DMS79 treated with DMSO at 0.1 percent for 48 hours (cell line): ENCODE results near the gene KMT5C.

Experiments
- DNase-seq: peaks from one replicate; lab custom pipeline; 2025; lab: John Stamatoyannopoulos, UW

The KMT5C gene

DNA sequence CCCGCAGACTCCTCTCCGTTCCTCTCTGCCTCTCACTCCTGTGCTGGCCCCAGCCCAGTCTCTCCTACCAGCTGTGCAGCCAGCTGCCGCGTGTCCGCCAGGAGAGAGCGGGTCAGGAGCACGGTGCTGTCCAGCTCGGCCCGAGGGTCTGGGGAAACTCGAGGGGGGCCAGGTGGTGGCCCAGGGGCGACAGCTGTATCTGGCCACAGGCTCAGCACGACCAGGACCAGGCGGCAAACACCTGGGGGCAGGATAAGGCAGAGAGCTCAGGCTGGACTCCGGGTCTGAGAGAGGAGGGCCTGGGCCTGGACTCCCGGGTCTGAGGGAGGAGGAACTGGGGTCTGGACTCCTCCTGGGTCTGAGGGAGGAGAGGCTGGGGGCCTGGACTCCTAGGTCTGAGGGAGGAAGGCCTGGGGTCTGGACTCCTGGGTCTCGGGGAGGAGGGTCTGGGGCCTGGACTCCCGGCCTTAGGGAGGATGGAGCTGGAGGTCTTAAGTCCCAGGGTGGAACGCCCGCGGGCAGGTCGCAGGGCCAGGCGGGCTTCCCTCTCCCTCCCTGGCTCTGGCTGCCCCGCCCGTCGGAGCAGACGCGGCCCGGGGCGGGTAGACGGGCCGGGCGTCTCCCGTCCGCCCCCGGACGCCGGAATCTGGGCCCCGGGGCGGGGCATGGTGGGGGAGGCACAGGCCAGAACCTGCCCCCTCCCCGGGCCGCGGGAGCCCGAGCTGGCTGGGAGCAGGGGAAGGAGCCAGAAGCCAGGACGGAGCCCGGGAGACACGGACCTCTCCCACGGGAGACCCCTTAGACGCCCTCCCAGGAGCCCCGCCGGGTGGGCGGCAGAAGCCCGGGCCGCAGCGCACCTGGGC lies 29.3 kb downstream of the KMT5C start:
- no peak for DNase-seq

DNA sequence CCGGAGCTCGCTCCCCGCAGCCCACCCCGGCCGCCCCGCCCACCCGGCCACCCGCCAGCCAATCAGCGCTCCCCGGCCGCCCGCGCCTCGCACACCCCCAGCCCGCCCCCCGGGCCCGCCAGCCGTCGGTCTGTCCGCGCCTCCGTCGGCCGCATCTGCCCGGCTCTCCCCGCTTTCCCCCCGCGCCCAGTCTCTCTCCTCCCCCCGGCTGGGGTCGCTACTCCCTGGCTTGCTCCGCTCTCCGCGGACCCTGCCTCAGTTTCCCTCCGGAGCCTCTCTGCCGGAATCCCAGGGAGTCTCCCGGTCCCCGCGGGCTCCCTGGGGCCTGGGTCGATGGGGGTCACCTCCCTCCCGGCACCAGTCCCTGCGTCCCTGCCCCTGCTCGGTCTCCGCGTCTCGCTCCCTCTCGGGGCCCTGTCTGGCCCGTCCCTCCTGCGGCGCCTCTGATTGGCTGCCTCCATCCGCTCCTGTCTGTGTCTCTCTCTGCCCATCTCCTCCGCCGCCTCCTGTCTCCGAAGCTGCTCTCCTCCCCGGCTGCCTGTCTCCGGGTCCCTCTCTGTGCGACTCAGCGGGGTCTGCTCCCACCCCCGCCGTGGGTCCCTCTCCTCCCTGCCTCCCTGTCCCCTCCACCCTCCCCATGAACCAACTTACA lies 30.1 kb downstream of the KMT5C start:
- peak; percentile 25 for DNase-seq

DNA sequence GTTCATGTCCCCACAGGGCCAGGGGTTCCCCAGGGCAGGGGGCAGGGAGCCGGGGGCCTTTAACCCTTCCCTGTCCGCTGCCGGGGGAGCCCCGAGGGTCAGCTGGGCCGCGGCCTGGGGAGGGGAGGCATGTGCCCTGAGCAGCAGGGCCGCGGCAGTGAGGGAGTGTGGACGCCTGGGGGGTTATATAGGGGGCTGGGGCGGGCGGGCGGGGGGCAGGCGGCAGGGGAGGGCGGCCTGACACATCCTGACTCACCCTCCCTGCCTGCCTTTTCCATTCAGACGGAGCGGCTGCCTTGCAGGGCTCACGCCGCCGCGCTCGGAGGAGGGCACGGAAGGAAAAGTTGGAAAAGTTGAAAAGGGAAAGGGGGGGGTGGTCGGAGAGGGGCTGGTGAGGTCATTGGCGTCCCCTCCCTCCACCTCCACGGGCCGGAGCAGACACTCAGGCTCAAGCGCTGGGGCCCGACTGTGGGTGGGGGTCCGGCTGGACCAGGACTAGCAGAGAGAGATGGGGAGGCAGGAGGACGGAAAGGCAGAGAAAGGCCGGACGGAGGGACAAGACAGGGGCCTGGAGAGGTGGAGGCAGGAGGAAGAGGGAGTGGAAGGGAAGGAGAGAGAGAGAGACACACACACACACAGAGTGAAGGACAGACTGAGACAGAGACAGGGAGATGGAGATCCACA lies 30.8 kb downstream of the KMT5C start, which contains the start of gene IL11:
Gene IL11 (minus strand): TSS at position 159 of the 684 bp plus-strand sequence. CDS start 153 bp downstream, at position 6.
- DNase-seq, result no peak

DNA sequence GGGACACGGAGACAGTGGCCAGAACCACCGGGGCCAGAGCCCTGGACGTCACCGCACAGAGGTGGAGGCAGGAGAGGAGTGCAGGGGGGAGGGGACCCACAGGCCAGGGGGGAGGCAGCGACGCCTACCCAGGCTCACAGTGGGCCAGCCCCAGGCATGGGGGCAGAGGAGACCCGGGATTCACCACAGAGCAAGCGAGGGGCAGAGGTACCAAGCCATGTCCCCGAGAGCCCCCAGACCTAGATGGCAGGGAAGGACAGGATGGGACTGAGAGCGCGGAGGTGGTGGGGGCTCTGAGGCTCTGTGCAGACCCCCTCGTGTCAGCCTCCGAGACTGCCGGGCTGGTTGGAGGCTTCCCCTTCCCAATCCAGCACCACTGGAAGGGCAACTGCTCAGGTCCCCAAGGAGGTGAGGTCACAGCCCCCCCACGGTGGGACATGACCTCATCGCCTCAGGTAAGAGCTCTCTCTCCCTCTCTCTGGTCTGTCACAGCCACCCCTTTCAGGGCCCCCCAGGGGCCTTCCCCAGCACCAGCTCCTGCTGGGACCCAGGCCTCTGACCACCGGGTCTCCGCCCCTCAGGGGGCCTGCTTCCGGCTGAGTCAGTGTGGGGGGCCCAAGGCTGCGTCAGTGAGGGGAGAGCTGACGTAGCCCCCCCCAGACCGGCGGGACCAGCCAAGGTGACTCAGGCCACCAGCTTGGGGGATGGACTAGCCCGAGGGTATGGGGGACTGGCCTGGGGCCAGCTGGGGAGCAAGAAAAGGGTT lies 32.8 kb downstream of the KMT5C start:
- DNase-seq, result no peak

DNA sequence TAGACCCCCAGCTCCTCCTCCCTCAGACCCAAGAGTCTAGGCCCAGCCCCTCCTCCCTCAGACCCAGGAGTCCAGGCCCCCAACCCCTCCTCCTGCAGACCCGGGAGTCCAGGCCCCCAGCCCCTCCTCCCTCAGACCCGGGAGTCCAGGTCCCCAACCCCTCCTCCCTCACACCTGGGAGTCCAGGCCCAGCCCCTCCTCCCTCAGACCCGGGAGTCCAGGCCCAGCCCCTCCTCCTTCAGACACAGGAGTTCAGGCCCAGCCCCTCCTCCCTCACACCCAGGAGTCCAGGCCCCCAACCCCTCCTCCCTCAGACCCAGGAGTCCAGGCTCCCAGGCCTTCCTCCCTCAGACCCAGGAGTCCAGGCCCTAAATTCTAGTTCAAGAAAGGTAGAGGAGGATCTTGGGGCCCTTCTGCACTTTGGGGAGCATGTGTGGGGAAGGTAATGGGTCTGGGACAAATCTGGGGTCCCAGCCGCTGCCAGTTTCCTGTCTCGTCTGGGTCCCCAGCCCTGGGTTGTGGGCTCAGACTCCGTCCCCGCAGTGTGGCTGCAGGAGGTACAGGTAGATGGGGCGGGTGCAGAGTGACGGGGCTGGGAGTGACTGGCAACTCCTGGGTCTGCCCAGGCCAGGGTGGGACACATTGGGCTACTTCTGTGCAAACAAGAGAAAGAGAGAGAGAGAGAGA lies 33.8 kb downstream of the KMT5C start:
- DNase-seq, result no peak

DNA sequence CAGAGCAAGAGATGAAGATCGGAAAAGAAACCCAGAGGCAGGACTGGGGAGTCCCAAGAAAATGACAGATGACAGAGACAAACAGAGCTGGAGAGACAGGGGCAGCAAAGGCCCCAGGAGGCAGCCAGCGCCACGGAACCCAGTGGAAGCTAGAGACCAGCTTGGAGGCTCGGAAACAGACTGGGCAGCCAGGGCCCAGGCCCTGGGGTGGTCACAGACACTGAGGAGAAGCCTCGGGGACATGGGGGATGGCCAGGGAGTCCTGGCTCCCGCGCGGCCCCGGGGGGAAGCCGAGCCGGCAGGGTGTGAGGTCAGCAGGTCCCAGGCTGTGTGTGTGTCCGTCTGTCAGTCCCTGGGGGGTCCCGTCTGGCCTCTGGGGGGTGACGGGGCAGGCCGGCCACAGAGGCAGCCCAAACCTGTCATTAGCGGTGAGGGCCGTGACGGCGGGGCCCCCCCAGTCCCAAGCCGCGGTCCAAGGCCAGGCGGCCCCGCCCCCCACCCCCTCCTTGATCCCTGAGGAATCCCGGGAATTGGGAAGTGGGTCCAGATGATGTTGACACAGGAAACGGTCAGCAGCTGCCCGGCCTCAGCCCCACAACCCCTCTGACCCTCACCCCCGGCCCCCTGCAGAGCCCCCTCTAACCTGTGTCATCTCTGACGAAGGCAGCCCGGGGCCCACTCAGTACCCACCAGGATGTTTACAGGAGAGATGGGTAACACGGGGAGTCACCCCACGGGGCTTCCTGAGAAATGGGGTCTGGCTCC lies 34.5 kb downstream of the KMT5C start:
- DNase-seq, result no peak

DNA sequence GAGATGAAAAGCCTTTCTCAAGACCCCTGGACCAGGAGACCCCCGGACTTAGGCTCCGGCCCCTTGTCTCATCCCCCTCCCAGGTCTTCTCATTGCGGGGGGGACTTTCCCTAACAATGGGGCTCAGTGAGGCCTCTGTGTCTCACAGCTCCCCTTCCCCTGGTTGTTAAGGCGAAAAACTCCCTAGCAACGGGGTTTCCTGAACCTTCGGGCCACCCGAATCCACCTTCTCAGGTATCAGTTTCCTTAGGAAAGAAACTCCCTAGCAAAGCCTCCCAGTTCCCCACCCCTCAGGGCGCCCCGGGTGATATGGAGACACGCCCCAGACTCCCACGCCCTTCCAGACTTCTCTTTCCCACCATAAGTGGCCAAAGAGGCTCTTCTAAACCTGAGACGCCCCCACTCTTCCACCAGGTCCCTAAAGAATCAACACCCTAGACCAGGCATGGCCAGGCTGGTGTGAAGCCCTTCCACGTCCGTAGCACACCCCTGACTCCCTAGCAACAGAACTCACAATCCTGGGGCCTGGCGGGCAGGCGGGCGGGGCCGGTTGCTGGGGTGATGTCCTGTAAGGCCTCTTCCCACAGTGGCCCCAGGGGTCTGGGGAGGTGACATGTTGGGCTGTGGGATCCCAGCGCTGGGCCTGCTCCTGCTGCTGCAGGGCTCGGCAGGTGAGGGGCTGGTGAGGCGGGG lies 36.7 kb downstream of the KMT5C start, which contains the start of gene TMEM190:
Gene TMEM190 (plus strand): TSS at position 586 of the 693 bp plus-strand sequence. CDS start 28 bp downstream, at position 614.
- DNase-seq, result peak; percentile 2

DNA sequence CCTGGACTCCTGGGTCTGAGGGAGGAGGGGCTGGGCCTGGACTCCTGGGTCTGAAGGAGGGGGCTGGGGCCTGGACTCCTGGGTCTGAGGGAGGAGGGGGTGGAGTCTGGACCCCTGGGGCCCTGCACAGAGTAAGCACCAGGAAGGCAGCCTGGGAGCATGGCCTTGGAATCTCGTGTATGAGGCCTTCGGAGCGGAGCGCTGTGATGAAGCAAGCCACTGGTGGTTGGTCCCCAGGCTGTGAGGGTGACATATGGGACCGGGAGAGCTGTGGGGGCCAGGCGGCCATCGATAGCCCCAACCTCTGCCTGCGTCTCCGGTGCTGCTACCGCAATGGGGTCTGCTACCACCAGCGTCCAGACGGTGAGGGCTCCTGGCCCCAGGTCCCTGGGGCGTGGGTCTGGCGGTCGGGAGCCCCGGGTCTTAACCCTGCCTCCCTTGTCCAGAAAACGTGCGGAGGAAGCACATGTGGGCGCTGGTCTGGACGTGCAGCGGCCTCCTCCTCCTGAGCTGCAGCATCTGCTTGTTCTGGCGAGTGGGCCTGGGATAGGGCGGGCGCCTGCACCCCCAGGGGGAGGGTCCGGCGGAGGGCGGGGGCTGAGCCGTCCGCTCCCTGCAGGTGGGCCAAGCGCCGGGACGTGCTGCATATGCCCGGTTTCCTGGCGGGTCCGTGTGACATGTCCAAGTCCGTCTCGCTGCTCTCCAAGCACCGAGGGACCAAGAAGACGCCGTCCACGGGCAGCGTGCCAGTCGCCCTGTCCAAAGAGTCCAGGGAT lies 37.9 kb downstream of the KMT5C start:
- DNase-seq, result no peak

DNA sequence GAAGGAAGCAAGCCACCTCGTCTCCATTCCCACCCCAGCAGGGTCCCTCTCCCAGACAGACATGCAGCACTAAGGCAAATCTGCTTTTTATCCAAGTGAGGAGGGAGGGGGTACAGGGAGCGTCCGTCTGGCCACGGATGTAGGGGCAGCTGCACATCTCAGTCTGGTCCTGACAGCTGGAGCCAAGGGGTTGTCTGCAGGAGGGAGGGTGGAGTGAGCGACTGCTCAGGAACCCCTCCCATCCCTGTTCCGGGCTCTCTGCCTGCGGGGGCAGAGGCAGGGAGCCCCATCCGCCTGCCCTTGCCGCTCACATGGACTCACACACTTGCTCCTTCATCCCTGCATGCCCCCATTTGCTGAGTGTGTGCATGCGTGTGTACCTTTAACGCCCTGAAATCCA lies 39.5 kb downstream of the KMT5C start:
- DNase-seq, result no peak

DNA sequence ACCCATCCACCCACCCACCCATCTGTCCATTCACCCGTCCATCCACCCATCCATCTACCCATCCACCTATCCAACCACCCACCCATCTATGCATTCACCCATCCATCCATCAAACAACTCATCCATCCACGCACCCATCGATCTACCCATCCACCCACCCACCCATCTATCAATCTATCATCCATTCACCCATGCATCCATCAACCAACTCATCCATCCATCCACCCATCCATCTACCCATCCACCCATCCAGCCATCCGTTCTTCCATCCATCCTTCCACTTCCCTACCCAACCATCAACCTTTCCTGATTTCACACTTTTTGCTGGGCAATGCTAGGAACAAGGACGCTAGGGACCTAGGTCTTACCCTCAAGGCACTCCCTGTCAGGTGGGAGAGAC lies 42.3 kb downstream of the KMT5C start:
- DNase-seq, result no peak

DNA sequence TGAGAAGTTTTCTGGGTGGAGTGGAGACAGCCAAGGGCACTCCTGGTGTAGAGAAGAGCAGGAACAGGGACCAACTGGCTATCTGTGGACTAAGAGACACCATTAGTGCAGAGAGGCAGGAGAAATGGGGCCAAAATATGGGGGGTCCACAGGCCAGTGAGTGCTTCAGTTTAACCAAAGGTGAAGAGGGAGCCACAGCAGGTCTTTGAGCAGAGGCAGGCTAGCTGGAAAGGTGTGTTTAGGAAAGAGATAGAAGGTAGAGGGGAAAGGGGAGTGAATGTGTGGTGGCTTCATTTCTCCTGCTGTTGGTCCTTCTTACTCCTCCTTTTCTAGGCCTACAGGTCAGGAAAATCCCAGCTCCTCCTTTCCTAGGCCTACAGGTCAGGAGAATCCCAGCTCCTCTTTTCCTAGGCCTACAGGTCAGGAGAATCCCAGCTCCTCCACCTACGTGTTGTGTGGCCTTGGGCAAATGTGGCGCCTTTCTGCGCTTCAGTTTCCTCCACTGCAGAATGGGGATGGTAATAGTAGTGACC lies 42.9 kb downstream of the KMT5C start:
- no peak for DNase-seq

DNA sequence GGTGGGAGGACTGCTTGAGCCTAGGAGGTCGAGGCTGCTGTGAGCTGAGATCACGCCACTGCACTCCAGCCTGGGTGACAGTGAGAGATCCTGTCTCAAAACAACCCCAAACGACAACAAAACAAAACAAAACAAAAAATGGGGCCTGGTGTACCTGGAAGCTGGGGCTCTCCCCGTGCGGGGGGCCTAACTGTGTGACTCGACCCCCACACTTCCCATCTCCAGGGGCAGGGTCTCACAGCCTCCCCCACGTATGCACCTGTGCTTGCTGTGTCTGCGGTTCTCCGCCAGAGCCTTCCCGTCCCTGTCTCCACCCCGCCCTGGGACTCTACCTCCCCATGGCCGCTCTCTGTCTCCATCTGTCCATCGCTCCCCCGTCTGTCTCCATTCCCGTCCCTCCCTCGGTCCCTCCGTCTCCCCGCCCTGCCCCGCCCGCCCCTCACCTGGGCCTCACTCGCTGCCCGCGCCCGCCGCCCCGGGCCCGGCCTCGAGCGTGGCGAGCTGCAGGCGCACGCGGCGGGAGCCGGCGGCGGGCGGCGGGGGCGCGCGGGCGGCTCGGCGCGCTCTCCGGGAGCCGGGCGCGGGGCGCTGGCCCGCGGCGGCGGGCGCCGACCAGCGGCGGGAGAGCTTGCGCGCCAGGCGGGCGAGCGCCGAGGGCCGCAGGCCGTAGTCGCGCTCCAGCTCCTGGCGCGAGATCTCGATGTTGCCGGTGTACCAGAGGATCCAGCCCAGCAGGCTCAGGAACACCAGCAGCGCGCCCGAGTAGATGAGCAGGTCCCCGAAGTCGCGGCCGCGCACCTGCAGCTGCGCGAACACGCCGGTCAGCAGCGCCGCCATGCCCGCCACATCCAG lies 43.8 kb downstream of the KMT5C start:
- peak; percentile 63 for DNase-seq

DNA sequence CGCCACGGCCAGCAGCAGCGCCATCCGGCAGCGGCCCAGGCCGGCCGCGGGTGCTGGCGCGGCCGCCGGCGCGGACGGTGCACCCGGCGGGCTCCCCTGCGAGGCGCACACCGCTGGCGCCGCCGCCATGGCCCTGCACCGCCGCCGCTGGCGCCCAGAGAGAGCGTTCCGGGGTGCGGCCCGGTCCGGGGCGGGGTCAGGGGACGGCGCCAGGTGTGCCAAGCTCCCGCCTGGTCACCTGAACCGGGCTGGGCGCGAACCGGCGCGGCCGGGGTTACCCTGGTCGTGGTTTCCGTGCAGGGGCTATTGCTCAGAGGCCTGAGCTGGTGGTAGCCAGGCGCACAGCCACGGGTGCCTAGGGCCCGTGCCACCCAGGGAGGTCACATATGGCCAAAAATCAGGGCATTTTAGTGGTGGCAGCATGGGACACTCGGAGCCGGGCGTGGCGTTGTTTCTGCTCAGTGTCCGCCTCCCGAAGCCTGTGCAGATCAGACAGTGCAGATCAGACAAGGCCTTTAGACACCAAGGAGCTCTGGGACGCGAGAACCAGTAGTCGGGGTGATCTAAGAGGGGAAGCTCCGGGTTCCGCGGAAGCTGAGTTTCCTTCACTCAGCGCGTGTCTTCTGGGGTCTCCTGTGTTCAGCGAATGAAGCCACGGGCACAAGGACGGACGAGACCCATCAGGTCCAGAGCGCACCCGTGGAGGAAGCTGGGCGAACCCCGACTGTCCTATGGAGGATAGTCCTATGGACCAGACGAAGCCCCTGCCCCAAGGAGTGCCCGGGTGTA lies 44.6 kb downstream of the KMT5C start, which contains the start of gene TMEM238:
Gene TMEM238 (minus strand): TSS at position 162 of the 789 bp plus-strand sequence. CDS start 33 bp downstream, at position 129.
- DNase-seq, result peak; percentile 50

DNA sequence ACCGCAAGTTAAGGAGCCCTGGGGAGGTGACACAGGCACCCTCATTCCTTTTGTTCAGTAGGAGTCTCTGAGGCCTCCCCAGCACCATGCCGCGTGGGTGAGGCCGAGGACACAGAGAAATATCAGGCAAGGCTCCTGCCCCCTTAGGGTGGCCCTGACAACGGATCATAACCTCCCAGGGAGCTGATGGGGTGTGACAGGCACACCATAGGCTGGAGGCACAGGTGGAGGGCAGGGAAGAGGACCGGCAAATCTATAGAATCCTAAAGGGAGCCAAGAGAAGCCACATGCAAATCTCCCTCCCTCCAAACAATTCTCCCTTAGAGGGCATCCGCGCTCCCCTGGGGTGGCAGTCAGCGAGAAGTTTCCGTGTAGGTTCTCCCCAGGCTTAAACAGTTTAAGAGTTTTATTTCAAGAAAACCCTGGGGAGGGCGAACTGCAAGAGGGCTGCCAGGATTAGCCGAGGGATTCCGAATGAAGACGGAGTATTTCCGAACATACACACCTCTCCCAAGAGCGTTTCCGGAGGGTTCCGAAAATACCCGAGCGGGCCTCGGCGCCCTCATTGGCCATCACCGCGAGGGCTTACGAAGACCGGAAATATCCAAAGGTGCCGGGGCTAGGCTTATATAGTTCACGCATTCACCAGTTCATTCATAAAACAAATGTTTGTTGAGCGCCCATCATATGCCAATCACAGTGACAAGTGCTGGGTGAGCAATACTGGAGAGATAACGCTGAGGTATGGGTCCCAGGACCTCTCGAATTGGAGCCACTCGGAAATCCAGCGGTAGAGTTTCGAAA lies 45.4 kb downstream of the KMT5C start:
- peak; percentile 97 for DNase-seq

DNA sequence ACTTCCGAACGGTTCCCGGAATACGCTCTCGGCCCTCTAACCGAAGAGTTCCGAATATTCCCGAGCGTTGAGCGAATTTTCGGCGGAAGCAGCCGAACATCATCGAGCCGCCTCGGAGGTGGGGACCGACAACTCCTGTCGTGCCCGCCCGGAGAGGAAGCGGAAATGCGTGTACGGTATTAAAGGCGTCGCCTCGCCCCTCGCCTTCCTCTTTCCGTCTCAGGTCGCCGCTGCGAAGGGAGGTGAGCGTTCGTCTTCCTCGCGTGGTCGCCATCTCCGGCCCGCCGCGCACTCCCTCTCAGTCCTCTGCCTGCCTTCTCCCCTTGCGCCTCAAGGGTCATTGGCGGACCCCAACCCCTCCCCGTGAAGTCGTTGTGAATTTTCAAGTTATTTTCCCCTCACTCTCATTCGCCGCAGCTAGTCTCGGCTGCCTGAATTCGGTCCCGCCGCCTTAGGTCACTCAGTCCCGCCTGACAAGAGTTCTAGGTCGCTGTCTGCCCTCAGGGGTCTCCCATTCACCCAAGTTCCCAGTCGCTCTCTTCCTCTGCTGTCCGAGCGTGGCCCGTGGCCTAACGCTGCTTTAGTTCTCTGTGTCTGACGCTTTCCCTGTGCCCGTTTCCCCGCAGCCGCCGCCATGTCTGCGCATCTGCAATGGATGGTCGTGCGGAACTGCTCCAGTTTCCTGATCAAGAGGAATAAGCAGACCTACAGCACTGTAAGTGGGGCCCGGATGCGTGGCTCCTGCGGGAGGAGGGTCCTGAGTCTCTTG lies 46.2 kb downstream of the KMT5C start, which contains the start of gene RPL28:
Gene RPL28 (plus strand): TSS at position 209 of the 769 bp plus-strand sequence. CDS start 426 bp downstream, at position 635.
- DNase-seq, result peak; percentile 97
